Amniotic epithelial cell (primary cell): ENCODE data around the gene NSD1.
A peak's percentile ranks its signal among the peaks of the same experiment; 100 is the strongest.

Source experiments
- DNase-seq: peaks from one replicate; pipeline ENCODE4 v3.0.0-alpha.2; 2010; ENCODE audit warnings: low read depth

Gene NSD1

DNA sequence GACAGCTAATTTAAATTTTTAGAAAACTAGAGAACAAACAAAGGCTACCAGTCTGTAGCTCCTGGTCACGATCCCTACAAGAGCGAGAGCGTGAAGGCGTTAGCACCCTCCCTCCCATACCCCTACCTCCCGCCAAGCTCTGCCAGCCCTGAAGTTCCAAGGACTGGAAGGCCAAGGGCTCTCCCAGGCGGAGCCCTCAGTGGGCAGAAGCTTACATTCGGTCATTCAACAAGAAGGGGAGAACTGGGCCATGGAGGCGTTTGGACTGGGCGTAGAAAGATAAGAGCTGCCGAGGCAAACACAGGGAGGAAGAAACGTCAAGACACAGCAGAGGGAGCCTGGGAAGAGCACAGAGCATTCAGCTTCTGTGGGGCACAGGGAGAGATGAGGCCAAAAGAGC is 175.2 kb downstream of the NSD1 start:
- DNase-seq = no peak

DNA sequence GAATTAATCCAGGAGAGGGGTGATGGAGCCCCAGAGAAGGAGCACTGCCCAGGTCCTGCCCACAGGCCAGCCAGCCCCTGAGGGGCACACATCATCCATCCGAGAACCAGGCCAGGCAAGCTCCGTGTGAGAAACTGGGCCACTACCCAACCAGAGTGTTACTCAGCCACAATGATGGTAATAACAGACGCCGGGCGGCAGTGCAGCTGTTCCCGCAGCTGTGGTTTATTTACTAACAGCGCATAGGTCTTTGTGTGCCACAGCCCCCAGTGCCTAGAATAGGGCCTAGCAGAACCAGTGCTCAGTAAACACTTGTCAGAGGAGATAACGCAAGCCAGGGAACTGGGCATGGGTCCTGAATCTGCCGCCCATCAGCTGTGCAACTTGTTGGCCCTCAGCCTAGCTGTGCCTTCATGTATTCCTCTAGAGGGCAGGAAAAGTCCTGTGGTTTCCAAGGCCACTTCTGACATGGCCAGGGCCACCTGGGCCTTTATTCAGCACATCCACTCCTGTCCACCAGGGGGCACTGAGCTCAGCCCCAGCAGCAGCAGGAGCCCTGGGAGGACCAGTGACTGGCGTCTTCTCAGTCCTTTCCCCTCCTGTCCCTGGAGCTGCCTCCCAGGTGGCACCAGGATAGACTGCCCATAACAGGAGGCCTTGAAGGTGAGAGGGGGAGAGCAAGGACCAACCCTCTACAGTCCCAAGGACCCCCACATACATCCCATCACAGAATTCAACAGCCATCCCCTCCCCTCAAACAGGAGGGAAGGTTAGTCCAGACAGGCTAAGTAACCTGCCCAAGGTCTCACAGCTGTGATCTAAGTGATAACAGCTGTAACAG is 176.0 kb downstream of the NSD1 start:
- DNase-seq = peak; percentile 57

DNA sequence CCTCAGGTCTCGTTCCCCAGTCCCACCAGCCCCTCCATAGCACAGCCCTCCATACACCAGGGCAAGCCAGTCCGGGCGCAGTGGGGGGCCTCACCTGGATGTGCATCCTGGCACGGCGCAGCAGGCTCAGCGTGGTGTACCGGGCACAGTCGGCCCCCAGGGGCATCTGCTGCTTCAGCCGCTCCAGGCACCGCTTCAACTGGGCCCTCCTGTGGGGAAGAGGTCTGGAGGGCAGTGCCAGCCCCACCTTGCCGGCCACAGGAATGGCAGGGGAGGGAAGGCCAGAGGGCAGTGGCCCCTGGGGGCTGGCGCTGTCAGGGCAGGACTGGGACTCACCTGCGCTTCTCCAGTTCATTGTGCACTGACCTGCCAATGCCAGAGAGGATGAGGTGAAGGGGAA is 176.8 kb downstream of the NSD1 start:
- DNase-seq = no peak

DNA sequence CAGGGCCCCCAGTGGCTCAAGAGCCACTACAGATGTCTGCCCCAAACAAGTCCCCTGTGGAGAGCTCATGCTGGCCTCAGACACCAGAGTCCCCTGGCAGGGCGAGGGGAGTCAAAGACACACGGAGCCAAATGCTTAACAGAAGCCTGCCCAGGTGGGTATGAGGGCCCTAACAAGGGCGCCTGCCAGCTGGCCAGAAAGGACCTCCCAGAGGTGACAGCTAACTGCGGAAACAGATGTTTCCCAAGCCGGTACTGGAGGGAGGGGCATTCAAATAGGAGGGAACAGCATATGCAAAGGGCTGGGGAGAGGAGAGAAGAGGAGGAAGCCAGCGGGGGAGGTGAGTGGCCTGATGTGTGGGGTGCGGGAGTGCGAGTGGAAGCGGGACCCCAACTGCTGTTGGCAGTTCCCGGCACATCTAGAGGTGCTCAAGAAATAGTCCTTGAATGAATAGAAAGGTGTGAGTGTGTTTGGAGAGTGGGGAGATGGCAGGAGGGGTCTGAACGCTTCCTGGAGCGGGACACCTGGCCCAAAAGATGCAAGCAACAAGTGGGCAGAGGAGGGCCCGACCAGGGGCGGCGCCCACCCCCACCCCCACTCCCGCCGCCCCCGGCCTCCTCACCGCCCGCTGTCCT is 177.3 kb downstream of the NSD1 start:
- no peak for DNase-seq

- DNase-seq = no peak
Measured at GRCh38 chr5:177311392-177311722, 177.8 kb downstream of the NSD1 start.

- peak; percentile 85 for DNase-seq
Measured at GRCh38 chr5:177311723-177312648, 178.4 kb downstream of the NSD1 start, which contains the start of gene MXD3. MXD3 (minus strand) TSS chr5:177311898; CDS start chr5:177311830, 68 bp downstream.

DNA sequence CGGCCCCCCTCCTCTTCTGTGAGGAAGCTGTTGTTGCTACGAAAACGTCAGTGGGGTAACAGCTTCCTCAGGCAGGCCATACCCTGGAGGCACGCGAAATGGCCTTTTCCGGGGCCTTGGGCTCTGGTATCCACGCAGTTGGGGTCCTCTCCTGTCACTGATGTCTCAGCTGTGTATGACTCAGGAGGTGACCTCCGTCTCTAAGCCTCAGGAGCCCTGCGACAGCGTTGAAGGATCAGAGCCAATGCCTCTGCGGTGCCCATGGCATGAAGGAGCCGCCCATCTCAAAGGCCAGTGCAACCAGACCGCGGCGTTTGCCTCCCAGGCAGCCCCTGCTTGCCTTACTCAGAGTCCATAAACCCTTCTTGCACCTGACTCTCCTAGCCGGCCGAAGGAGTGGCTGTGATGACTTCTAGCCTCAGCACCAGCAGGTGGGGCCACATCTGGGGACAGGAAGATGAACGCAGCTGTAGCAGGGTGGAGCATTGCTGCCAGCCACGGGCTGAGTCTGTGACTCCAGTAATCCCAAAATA is 179.1 kb downstream of the NSD1 start:
- no peak for DNase-seq

DNA sequence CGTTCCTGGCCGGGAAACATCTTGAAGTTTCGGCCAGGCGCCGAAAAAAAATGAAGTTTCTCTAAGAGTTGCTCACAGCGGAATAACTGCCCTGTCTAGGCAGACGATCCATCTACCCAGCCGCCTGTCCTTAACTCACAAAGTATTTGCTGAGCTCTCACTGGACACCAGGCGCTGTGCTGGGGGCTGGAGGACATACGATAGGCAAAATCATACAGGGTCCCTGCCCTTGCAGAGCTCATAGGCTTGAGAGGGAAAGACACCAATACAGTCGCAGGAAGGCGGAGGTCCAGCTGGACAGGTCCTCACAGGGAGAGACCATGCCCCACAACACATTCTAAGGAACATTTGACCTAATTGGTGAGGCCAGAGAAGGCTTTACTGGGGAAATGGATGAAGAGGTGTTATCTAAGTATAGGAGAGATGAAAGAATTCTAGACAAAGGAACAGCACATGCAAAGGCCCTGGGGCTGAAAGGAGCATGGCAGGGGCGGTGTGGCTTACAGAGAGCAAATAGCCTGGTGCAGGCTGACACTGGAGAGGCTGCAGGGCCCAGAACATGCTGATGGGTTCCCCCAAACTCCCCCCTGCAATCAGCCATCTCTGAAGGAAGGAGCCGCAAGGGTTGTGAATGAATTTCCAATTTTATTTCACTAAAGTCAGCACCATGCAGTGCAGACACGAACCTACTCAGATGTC is 180.1 kb downstream of the NSD1 start:
- DNase-seq = no peak

- no peak for DNase-seq
Measured at GRCh38 chr5:177314376-177315342, 181.1 kb downstream of the NSD1 start.

DNA sequence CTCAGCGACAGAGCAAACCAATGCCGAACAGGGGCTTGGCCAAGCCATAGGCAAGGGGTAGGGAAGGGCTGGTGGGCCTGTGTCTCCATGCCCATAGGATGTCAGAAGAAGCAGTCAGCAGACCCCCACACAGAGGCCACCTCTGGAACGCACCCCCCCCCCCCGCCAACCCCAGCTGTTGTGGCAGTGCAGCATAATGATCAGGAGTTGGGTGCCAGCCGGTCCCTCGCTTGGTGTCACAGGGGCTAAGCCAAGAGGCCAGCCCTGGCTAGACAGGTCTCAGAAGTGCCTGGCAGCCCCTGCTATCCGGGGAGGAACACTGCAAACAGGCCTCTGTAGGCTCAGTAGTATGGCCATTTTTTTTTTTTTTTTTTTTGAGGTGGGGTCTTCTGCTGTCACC is 181.8 kb downstream of the NSD1 start:
- no peak for DNase-seq

GRCh38 chr5:177316005-177316404 is 182.4 kb downstream of the NSD1 start:
- no peak for DNase-seq

DNA sequence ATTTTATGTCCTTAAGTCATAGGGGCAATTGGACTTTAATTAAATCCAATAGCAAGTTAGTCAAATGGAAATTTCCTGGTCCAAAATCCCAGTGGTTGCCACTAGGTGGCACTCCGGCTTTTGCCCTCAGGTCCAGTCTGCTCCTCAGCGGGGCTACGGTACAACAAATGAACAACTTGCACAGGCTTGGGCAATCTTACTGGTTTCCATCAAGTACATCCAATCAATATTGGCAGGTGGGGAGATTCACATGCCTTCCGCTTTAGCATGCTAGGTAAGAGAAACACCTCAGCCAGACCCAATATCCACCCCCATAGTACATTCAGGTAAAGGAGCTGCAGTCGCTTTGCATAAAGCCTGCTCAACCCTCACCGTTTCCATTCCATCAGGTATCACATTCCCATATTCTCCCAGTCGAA is 184.4 kb downstream of the NSD1 start:
- peak; percentile 74 for DNase-seq

GRCh38 chr5:177319913-177320588 is 186.5 kb downstream of the NSD1 start:
- no peak for DNase-seq

DNA sequence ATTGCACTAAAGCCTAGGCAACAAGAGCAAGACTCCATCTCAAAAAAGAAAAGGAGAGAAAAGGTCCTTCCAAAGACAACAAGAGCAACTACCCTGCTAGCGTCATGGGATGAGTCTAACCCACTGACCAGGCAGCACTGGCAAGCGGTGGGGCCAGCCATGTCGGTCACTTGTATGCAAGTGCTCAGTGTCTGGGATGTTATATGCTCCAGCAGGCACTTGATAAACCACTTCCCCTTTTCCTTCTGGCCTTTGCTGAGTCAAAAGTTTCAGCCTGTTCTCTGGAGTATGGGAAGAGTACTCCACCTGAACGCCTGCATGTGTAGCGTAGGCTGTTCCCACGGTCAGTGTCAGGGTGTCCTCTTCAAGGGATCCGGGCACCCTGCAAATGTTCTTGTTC is 187.3 kb downstream of the NSD1 start:
- DNase-seq = no peak

DNA sequence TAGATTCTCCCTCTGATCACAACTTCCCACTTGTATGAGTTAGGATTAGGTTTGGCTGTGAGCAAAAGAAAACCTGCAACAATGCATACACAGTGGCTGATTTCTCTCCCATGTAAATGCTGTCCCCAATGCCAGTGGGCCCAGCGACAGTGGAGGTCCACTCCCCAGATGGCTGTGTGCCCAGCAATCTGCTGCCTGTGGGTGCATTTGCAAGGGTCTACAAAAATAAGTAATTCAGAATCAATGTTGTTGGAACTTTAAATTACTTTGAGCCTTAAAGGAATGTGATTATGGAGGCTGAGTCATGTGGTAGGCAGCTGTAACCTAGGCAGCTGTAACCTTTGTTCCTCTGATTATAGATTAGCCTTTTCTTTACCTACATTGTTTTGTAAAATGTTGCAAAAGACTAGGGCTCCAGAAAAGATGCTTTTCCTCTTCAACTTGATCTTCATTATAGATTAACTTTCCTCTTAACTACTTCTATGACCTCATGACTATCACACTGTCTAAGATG is 192.4 kb downstream of the NSD1 start:
- DNase-seq = no peak

- peak; percentile 50 for DNase-seq
Measured at GRCh38 chr5:177327539-177328522, 194.3 kb downstream of the NSD1 start.

DNA sequence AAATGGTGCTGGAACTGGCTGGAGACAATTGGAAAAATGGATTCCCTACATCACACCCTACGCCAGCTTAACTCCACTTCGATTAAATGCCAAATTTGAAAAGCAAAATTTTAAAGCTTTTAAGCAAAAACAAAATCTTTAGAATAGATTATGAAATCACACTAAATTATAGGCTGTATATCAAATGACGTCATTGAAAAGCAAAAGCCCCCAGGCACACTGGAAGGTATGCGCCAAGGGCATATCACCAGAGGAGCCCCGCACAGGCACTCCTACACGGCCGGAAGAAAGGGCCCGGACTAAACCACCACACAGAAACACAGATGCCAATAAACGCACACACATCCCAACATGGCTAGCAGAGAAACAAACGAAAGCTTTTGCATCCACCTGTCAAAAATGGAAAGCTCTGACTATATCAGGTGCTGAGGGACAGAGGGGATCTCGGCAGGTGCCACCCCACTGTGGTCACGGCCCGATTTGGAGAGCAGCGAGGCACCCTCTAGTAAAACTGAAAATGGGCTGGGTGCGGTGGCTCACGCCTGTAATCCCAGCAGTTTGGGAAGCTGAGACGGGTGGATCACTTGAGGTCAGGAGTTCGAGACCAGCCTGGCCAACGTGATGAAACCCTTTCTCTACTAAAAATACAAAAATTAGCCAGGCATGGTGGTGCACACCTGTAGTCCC is 195.1 kb downstream of the NSD1 start:
- DNase-seq = no peak

GRCh38 chr5:177329883-177330282 is 196.3 kb downstream of the NSD1 start:
- no peak for DNase-seq
